HepG2 (cell line): ENCODE data around the gene DZANK1. TPM values are rescaled to one million over a fixed set of nuclear protein-coding genes. Genes with fewer than 3 reads are reported as not detected.

Experiments
- ATF7-NPFF ChIP-seq: sonication (generic); formaldehyde crosslinking; IDR thresholded peaks from 2 replicates; pipeline ENCODE4 v1.8.1; 2023; ENCODE audit warnings: mild to moderate bottlenecking, low read depth, missing genetic modification reagents, moderate library complexity
- BHLHE40 ChIP-seq: IDR thresholded peaks from 2 replicates; pipeline ENCODE4 v1.6.1; 2011; ENCODE audit warnings: low read length, improper control_type of control experiment
- CHD4 ChIP-seq: fragments of 200-600 bp; sonication (generic); IDR thresholded peaks from 2 replicates; pipeline ENCODE4 v1.7.0; 2017; ENCODE audit warnings: mild to moderate bottlenecking, low read length, borderline replicate concordance
- EHMT2 ChIP-seq: fragments of 200-600 bp; sonication (generic); IDR thresholded peaks from 2 replicates; pipeline ENCODE4 v1.7.0; 2017; ENCODE audit warnings: antibody characterized with exemption, low read depth, low read length, borderline replicate concordance
- FOXA3 ChIP-seq: IDR thresholded peaks from 2 replicates; pipeline ENCODE4 v1.6.1; 2016; ENCODE audit warnings: missing genetic modification reagents, missing compliant biosample characterization
- HMG20A ChIP-seq: IDR thresholded peaks from 2 replicates; pipeline ENCODE4 v1.6.1; 2016; ENCODE audit warnings: borderline replicate concordance
- MTF1 ChIP-seq: sonication (generic); formaldehyde crosslinking; IDR thresholded peaks from 2 replicates; pipeline ENCODE4 v1.5.0; 2020; ENCODE audit warnings: missing genetic modification reagents
- NFYC ChIP-seq: IDR thresholded peaks from 2 replicates; pipeline ENCODE4 v1.6.1; 2016; ENCODE audit warnings: missing genetic modification reagents, missing compliant biosample characterization
- NR2F2 ChIP-seq: IDR thresholded peaks from 2 replicates; pipeline ENCODE4 v1.6.1; 2012; ENCODE audit warnings: low read depth, inconsistent platforms, borderline replicate concordance
- RBM22 ChIP-seq: fragments of 200-400 bp; formaldehyde crosslinking; optimal IDR thresholded peaks from 2 replicates; pipeline ENCODE3; 2017; ENCODE audit warnings: mild to moderate bottlenecking, low read length, moderate library complexity
- SAFB2 ChIP-seq: sonication (generic); formaldehyde crosslinking; IDR thresholded peaks from 2 replicates; pipeline ENCODE4 v1.5.1; 2020; ENCODE audit warnings: missing genetic modification reagents, low read depth, mild to moderate bottlenecking, borderline replicate concordance
- TBX3 ChIP-seq: fragments of 450-650 bp; IDR thresholded peaks from 2 replicates; pipeline ENCODE4 v1.6.1; 2017; ENCODE audit warnings: antibody characterized with exemption, mild to moderate bottlenecking, inconsistent platforms, borderline replicate concordance
- ZBTB20 ChIP-seq: sonication (generic); formaldehyde crosslinking; IDR thresholded peaks from 2 replicates; pipeline ENCODE4 v1.8.1; 2023; ENCODE audit warnings: missing genetic modification reagents, low read depth, mild to moderate bottlenecking, borderline replicate concordance
- ZNF556 ChIP-seq: sonication (generic); formaldehyde crosslinking; IDR thresholded peaks from 2 replicates; pipeline ENCODE4 v1.4.0; 2020; ENCODE audit warnings: mild to moderate bottlenecking, missing genetic modification reagents, borderline replicate concordance
- ZNF709 ChIP-seq: sonication (generic); formaldehyde crosslinking; IDR thresholded peaks from 2 replicates; pipeline ENCODE4 v1.5.0; 2020; ENCODE audit warnings: mild to moderate bottlenecking, missing genetic modification reagents
- ZNF850 ChIP-seq: sonication (generic); formaldehyde crosslinking; conservative IDR thresholded peaks from 2 replicates; pipeline ENCODE4 v1.9.0; 2021; ENCODE audit warnings: mild to moderate bottlenecking, missing genetic modification reagents
- polyA plus RNA-seq, 8 experiments: library from polyadenylated mRNA; depleted of rRNA in 3 of 8; stranded (reverse) in 7 of 8; unstranded in 1 of 8; fragments of >200 nt; fragmentation: Illumina TruSeq in 4 of 8; extraction: Trizol in 4 of 8; gene quantifications; 2 replicates each; pipeline versions ENCODE4 v1.2.1 to v1.2.3, GENCODE V29; 2011 to 2016; ENCODE audit warnings: low read depth in 4 of 8, missing spikeins in 1 of 8, mixed read lengths in 1 of 8; ENCODE audit not compliant: insufficient read depth in 1 of 8
- total RNA-seq, 5 experiments: library from RNA; depleted of rRNA; stranded (reverse); fragments of >200 nt; fragmentation: Illumina TruSeq; extraction: Trizol; gene quantifications; 2 replicates each; pipeline ENCODE4 v1.2.3, GENCODE V29; 2016; ENCODE audit warnings: low read depth in 1 of 5
- TF ChIP-seq, protein P1 (sequence below): IDR thresholded peaks from 2 replicates; pipeline ENCODE4 v1.4.0; 2020; ENCODE audit warnings: mild to moderate bottlenecking, missing genetic modification reagents
- TF ChIP-seq, protein P2 (sequence below), 2 experiments: fragments of 450-650 bp in 1 of 2; sonication (generic) in 1 of 2; formaldehyde crosslinking; IDR thresholded peaks; 2 replicates each; pipeline versions ENCODE4 v1.5.0 to v1.8.0; 2020 to 2022; ENCODE audit warnings: mild to moderate bottlenecking in 1 of 2, missing genetic modification reagents in 1 of 2
- TF ChIP-seq, protein P3 (sequence below): sonication (generic); formaldehyde crosslinking; conservative IDR thresholded peaks from 2 replicates; pipeline ENCODE4 v1.8.0; 2022; ENCODE audit warnings: low read depth, missing genetic modification reagents
- TF ChIP-seq, protein P4 (sequence below): sonication (generic); formaldehyde crosslinking; IDR thresholded peaks from 2 replicates; pipeline ENCODE4 v1.4.0; 2020; ENCODE audit warnings: missing genetic modification reagents, borderline replicate concordance

DZANK1 gene
- total and polyA plus RNA-seq, 2 of the 13 experiments (the other 11 are each of a cell fraction or from before 2014, with no cell fraction given): 1.6 to 3.2 TPM

DNA sequence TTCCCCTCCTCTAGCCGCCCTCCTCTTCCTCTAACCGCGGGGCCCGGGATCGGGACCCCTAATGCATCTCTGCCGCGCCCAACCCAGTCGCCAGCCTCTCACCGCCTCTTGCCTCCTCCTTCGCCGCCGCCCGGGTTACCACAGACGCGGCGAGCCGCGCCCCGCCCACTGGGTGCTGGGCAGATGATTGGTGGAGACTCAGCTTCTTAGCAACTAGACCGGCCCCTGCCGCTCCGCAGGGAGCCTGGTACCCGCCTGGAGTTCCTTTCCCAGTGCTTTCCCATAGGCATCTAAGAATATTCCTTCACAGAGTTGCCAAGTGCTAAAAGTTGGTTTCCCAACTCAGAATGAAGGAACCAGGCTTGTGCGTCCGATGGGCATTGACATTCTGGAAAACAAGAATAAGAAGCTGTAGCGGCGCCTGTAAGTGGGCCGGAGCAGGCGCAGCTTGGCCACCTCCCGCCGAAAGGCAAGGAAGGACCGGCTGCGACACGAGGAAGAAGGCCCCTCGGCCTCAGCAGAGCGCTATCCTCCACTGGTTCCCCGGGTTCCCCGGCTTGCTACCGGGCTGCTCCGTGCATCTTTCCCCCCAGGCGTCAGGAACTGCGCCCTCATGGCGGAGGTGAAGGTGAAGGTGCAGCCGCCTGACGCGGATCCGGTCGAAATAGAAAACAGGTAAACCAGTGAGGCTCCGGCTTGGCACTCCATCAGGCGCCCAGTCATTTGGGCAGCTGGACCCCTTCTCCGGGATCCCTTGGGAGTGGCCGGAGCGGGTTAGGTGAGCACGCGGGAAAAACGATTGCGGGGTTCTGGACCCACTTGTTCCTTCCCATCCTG is at the start of gene DZANK1, which contains the start of gene POLR3F (continued):
- TF ChIP-seq, protein P1, sequence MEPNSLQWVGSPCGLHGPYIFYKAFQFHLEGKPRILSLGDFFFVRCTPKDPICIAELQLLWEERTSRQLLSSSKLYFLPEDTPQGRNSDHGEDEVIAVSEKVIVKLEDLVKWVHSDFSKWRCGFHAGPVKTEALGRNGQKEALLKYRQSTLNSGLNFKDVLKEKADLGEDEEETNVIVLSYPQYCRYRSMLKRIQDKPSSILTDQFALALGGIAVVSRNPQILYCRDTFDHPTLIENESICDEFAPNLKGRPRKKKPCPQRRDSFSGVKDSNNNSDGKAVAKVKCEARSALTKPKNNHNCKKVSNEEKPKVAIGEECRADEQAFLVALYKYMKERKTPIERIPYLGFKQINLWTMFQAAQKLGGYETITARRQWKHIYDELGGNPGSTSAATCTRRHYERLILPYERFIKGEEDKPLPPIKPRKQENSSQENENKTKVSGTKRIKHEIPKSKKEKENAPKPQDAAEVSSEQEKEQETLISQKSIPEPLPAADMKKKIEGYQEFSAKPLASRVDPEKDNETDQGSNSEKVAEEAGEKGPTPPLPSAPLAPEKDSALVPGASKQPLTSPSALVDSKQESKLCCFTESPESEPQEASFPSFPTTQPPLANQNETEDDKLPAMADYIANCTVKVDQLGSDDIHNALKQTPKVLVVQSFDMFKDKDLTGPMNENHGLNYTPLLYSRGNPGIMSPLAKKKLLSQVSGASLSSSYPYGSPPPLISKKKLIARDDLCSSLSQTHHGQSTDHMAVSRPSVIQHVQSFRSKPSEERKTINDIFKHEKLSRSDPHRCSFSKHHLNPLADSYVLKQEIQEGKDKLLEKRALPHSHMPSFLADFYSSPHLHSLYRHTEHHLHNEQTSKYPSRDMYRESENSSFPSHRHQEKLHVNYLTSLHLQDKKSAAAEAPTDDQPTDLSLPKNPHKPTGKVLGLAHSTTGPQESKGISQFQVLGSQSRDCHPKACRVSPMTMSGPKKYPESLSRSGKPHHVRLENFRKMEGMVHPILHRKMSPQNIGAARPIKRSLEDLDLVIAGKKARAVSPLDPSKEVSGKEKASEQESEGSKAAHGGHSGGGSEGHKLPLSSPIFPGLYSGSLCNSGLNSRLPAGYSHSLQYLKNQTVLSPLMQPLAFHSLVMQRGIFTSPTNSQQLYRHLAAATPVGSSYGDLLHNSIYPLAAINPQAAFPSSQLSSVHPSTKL (CRISPR knock-in tag): peak; percentile 67
- TF ChIP-seq BHLHE40: 0 out of 2 replicates have a peak, but pooled peaks have one; percentile 2
- TF ChIP-seq NFYC (CRISPR knock-in tag): peak; percentile 84
- TF ChIP-seq FOXA3 (CRISPR knock-in tag): peak; percentile 69
- no peak for TF ChIP-seq ZNF850 (CRISPR knock-in tag)
- TF ChIP-seq ZBTB20 (CRISPR knock-in tag): peak; percentile 32; the same call in 1 of the 2 replicates
- TF ChIP-seq, protein P2, sequence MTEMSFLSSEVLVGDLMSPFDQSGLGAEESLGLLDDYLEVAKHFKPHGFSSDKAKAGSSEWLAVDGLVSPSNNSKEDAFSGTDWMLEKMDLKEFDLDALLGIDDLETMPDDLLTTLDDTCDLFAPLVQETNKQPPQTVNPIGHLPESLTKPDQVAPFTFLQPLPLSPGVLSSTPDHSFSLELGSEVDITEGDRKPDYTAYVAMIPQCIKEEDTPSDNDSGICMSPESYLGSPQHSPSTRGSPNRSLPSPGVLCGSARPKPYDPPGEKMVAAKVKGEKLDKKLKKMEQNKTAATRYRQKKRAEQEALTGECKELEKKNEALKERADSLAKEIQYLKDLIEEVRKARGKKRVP (CRISPR knock-in tag; IDR thresholded peaks at IDR 0.05): peak in 1 of 2 experiments; percentile 22; a peak in 1 of 4 replicates
- TF ChIP-seq, protein P3, sequence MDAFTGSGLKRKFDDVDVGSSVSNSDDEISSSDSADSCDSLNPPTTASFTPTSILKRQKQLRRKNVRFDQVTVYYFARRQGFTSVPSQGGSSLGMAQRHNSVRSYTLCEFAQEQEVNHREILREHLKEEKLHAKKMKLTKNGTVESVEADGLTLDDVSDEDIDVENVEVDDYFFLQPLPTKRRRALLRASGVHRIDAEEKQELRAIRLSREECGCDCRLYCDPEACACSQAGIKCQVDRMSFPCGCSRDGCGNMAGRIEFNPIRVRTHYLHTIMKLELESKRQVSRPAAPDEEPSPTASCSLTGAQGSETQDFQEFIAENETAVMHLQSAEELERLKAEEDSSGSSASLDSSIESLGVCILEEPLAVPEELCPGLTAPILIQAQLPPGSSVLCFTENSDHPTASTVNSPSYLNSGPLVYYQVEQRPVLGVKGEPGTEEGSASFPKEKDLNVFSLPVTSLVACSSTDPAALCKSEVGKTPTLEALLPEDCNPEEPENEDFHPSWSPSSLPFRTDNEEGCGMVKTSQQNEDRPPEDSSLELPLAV: no peak
- TF ChIP-seq EHMT2: no peak; the same call in 1 of the 2 replicates
- TF ChIP-seq MTF1 (CRISPR knock-in tag): peak; percentile 79; the same call in 1 of the 2 replicates
- no peak for TF ChIP-seq SAFB2 (CRISPR knock-in tag)
- peak; percentile 11 for TF ChIP-seq RBM22
- TF ChIP-seq, protein P4, sequence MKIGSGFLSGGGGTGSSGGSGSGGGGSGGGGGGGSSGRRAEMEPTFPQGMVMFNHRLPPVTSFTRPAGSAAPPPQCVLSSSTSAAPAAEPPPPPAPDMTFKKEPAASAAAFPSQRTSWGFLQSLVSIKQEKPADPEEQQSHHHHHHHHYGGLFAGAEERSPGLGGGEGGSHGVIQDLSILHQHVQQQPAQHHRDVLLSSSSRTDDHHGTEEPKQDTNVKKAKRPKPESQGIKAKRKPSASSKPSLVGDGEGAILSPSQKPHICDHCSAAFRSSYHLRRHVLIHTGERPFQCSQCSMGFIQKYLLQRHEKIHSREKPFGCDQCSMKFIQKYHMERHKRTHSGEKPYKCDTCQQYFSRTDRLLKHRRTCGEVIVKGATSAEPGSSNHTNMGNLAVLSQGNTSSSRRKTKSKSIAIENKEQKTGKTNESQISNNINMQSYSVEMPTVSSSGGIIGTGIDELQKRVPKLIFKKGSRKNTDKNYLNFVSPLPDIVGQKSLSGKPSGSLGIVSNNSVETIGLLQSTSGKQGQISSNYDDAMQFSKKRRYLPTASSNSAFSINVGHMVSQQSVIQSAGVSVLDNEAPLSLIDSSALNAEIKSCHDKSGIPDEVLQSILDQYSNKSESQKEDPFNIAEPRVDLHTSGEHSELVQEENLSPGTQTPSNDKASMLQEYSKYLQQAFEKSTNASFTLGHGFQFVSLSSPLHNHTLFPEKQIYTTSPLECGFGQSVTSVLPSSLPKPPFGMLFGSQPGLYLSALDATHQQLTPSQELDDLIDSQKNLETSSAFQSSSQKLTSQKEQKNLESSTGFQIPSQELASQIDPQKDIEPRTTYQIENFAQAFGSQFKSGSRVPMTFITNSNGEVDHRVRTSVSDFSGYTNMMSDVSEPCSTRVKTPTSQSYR (CRISPR knock-in tag): no peak; the same call in 1 of the 2 replicates
- TF ChIP-seq HMG20A (CRISPR knock-in tag): no peak
- TF ChIP-seq ATF7-NPFF: peak; percentile 83
- no peak for TF ChIP-seq CHD4
- TF ChIP-seq NR2F2: no peak
- TF ChIP-seq ZNF556 (CRISPR knock-in tag): no peak
- TF ChIP-seq TBX3: no peak
- TF ChIP-seq ZNF709 (CRISPR knock-in tag): peak; percentile 53; the same call in 1 of the 2 replicates
